ENCODE results near the gene SNRPA.

DNA sequence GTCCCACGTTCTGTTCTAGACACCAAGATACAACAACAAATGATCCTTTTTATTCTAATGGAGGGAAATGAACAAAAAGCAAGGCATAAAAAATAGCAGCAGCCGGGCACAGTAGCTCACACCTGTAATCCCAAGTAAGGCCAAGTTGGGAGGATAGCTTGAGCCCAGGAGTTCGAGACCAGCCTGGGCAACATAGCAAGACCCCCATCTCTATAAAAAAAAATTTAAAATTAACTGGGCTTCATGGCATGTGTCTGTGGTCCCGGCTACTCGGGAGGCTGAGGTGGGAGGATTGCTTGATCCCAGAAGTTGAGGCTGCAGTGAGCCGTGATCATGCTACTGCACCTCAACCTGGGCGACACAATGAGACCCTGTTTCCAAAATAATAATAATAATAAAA is 25.4 kb downstream of the SNRPA start:
- TF ChIP-seq, protein P1, sequence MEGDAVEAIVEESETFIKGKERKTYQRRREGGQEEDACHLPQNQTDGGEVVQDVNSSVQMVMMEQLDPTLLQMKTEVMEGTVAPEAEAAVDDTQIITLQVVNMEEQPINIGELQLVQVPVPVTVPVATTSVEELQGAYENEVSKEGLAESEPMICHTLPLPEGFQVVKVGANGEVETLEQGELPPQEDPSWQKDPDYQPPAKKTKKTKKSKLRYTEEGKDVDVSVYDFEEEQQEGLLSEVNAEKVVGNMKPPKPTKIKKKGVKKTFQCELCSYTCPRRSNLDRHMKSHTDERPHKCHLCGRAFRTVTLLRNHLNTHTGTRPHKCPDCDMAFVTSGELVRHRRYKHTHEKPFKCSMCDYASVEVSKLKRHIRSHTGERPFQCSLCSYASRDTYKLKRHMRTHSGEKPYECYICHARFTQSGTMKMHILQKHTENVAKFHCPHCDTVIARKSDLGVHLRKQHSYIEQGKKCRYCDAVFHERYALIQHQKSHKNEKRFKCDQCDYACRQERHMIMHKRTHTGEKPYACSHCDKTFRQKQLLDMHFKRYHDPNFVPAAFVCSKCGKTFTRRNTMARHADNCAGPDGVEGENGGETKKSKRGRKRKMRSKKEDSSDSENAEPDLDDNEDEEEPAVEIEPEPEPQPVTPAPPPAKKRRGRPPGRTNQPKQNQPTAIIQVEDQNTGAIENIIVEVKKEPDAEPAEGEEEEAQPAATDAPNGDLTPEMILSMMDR (IDR thresholded peaks at IDR 0.05; ENCODE audit: poor library complexity) = no peak
- no peak for TF ChIP-seq EZH2phosphoT487 (IDR thresholded peaks at IDR 0.05; ENCODE audit: low read depth, severe bottlenecking, unreplicated experiment)
